NCI-H345 (cell line): ENCODE measurements around the gene TIMP2.
"Not testable (repeated sequence)": the region's sequence is repeated elsewhere in the genome, so short reads cannot be mapped to it uniquely, and the experiment has no call there.

ENCODE experiments used
- DNase-seq: peaks from one replicate; lab custom pipeline; 2025; lab: John Stamatoyannopoulos, UW

The TIMP2 gene

GRCh38 chr17:78925234-78925633 is at the start of gene TIMP2:
Gene TIMP2, minus strand, starts transcription at chr17:78925387. Its CDS starts 299 bp downstream, at chr17:78925088.
- peak; percentile 92 for DNase-seq

GRCh38 chr17:78973792-78974520 is 48.8 kb upstream of the TIMP2 start:
- no peak for DNase-seq

- no peak for DNase-seq
Observed at GRCh38 chr17:78973196-78973595, 48.0 kb upstream of the TIMP2 start.

- DNase-seq: no peak
Observed at GRCh38 chr17:78972507-78973105, 47.4 kb upstream of the TIMP2 start.

GRCh38 chr17:78971756-78972506 is 46.7 kb upstream of the TIMP2 start:
- no peak for DNase-seq

- peak; percentile 87 for DNase-seq
Observed at GRCh38 chr17:78970834-78971755, 45.9 kb upstream of the TIMP2 start.

- peak; percentile 94 for DNase-seq
Observed at GRCh38 chr17:78969865-78970264, 44.7 kb upstream of the TIMP2 start.

- DNase-seq: no peak
Observed at GRCh38 chr17:78967782-78968362, 42.7 kb upstream of the TIMP2 start.

GRCh38 chr17:78966910-78967600 is 41.9 kb upstream of the TIMP2 start:
- no peak for DNase-seq

- no peak for DNase-seq
Observed at GRCh38 chr17:78966123-78966813, 41.1 kb upstream of the TIMP2 start.

- DNase-seq: peak; percentile 72
Observed at GRCh38 chr17:78965491-78965924, 40.3 kb upstream of the TIMP2 start.

GRCh38 chr17:78963378-78963777 is 38.2 kb upstream of the TIMP2 start:
- DNase-seq: no peak

GRCh38 chr17:78962984-78963348 is 37.8 kb upstream of the TIMP2 start:
- not testable (repeated sequence) for DNase-seq

- no peak for DNase-seq
Observed at GRCh38 chr17:78962345-78962983, 37.3 kb upstream of the TIMP2 start.

- no peak for DNase-seq
Observed at GRCh38 chr17:78961571-78961970, 36.4 kb upstream of the TIMP2 start.

GRCh38 chr17:78960928-78961327 is 35.7 kb upstream of the TIMP2 start:
- no peak for DNase-seq

- DNase-seq: no peak
Observed at GRCh38 chr17:78959803-78960202, 34.6 kb upstream of the TIMP2 start.

GRCh38 chr17:78958641-78959127 is 33.5 kb upstream of the TIMP2 start:
- DNase-seq: no peak

- DNase-seq: no peak
Observed at GRCh38 chr17:78957128-78957527, 31.9 kb upstream of the TIMP2 start.

- no peak for DNase-seq
Observed at GRCh38 chr17:78956254-78956653, 31.1 kb upstream of the TIMP2 start.
